GM21528 (cell line): Measurements from ENCODE around the gene ARL13B.

Experiments used
- ATAC-seq: cut with Tn5 transposase; IDR thresholded peaks from one replicate; pipeline ENCODE4 v1.9.1; 2021; ENCODE audit warnings: mild to moderate bottlenecking, moderate library complexity; ENCODE audit not compliant: unreplicated experiment, low FRiP score

Gene ARL13B

DNA sequence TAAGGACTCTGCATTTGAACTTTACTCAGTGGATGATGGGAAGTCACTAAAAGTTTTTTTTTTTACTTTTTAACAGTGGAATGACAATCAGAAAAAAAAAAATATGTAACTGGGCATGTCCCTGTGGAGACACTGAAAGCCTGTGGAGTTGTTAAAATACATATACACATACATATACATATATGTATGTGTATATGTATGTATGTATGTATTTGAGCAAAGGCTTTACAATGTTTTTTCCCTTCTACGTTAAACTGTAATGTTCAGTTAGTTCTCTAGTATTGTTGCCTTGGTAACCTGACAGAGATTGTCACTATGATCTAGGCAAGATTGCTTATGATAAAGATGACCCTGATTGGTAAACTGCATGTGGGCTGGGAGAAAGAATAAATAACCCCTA, 113.2 kb downstream of the ARL13B start:
- ATAC-seq, result no peak

DNA sequence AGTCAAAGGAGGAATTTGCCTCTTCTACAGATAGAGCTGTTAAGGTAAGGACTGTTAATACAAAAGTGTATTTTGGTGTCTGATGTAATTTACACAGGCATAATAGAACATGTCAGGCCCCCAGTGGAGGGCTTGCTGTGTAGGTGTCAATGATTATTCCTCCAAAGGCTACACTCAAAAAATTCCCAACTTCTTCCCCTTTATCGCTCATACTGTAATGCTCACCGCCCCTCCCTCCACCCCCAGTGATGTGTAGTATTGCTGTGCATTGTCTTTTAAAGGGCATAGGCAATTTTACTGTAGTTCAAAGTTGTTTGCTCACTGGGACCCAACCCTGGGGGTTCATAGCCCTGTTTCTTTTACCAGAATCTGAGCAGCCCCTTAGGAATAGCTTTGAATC, 115.2 kb downstream of the ARL13B start:
- ATAC-seq, result no peak

DNA sequence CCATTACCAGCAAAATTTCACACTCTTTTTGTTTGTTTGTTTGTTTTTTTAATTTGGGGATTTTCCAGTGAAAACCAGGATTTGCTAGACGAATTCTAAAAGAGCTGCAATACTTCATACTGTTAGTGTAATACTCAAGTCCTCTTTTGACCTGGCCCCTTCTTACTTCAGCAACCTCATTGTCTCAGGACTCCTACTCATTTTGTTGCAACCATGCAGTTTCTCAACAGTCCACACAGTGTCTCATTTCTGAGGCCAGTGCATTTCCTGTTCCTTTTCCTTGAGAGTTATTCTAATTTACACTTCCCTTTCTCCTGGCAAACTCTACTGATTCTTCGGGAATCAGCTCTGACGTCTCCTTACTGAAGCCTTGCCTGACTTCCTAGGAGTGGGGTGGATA, 118.5 kb downstream of the ARL13B start:
- no peak for ATAC-seq

DNA sequence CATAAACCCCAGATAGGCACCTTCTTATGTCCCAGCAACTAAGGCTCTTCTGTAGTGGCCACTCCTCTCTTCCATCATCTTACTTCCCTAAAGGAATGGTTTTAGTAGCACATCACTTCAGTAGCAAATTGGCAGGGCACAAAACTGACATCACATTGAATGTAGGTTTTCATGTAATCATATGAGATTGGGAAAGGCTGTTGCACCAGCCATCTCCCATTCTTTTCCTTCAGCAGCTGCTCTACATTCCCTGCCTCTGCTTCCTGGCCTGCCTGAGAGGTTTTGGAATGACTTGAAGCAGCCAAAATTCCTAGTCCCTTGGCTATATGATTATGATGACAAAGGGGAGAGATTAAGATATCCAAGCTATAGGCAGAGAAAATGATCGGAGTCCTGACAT, 119.4 kb downstream of the ARL13B start:
- ATAC-seq, result no peak

DNA sequence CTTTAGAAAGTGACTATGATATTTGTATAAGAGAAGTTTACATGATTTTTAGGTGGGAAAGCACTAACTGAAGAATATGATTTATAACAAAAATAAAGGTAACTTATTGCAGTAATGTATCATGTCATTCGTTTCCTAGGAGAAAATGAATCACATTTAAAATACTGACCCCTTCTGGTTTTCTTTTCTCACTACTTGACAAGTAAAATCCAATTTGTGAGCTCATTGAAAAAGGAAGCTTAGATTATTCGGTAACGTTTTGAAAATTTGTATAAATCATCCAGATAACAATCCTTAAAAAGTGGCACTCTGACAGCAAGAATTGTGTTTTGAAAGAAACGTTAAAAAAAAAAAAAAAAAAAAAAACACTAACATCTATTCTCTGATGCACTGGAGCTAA, 121.9 kb downstream of the ARL13B start:
- ATAC-seq, result no peak
